NCI-H345 treated with DMSO at 0.1 percent for 48 hours (cell line): Measurements from ENCODE around the gene SLC22A1.
"Not testable (repeated sequence)": the region's sequence is repeated elsewhere in the genome, so short reads cannot be mapped to it uniquely, and the experiment has no call there.

Experiments used
- DNase-seq: peaks from one replicate; lab custom pipeline; 2025; ENCODE audit not compliant: unreplicated experiment; lab: John Stamatoyannopoulos, UW

The SLC22A1 gene

DNA sequence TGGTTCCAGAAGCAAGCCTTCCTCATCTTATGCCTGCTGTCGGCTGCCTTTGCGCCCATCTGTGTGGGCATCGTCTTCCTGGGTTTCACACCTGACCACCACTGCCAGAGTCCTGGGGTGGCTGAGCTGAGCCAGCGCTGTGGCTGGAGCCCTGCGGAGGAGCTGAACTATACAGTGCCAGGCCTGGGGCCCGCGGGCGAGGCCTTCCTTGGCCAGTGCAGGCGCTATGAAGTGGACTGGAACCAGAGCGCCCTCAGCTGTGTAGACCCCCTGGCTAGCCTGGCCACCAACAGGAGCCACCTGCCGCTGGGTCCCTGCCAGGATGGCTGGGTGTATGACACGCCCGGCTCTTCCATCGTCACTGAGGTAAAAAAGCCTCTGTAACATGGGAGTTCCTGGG, 366 bp downstream of the SLC22A1 start:
- no peak for DNase-seq

DNA sequence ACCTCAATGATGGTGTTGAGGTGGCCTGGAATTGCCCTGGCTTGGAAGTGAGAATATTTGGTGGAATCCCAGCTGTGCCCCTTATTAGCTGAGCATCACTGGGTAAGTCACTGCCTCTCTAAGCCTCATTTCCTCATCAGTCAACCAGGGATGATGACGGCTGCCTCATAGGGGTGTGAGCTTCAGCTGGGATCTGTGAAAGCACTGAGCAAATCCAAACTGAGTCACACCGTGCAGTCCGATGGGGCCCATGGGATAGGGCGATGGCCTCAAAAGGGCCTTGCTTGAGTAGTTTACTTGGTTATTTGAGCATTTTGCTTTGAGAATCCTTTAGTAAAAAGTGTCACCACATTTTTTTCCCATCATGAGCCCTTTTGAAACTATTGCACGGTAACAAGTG, 1.1 kb downstream of the SLC22A1 start:
- DNase-seq, result no peak

- DNase-seq, result no peak
These were observed 2.4 kb downstream of the SLC22A1 start for GRCh38 chr6:160124007-160124406.

DNA sequence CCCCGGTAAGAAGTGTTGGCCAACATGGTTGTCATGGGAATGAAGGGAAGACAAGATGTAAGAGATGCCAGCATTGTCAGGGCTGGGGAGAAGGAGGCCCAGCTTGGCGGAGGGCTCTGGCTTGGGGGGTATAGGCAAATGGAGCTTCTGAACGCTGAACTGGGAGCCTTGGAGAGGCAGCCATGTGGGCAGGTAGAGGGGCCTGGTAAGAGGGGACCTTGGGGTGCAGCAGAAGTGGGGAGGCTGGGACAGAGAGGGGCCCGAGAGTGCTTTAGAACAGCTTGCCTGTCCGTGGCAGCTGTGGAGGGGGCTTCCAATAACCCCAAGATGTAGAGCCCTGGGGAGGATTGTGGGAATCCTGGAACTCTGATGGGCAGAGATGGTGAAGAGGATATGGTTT, 3.0 kb downstream of the SLC22A1 start:
- DNase-seq, result no peak

DNA sequence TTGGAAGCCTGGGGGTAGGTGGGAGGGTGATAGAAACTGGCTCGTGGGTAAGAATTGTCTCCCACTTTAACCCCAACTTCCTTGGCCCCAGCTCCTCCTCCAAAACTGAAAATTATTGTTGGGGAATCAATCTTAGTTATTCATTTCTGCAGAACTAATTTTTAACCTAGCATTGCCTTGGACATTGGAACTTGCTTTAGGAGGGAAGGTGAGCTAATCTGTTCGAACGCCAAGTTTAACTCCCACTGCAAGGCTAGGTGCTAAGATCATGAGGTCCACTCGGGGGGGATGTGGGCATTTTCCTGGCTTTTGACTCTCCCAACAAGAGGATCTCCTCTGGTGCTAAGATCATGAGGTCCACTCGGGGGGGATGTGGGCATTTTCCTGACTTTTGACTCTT, 3.5 kb downstream of the SLC22A1 start:
- DNase-seq, result not testable (repeated sequence)

DNA sequence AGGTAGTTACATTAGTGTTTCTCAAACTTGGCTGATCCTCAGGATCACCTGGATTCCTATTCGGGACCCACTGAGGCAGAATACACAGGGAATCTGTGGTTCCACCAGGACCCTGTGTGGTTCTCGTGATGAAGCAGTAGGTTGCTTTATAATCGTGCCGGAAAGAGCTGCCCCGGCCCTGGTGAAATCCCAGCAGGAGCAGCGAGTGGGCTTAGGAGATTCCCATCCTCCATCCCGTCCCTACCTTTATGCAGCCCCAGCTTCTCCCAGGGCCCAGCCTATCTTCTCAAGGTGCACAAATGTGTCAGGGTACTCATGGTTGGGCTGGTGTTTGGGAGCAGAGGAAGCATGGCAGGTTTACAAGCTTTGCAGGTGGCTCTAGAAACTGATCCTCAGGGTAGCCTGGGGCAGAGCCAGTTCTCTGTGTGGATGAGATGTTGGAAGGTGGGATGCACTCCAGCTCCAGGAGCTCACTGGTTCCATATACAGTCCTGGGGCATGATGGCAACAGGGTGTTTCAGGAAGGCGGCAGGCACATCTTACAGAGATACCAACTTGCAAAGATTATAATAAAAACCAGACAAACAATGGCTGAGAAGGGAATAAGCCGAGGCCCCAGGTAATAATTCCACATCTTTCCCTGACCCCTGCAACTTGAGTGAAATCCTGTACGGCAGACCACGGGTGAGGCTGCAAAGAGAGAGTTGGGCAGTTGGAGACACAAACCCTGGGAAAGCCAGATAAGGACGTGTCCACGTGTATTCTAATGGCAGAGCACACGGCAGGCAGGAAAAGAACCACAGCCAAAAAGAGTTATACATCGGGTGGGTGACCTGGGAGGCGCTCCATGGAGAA, 5.9 kb downstream of the SLC22A1 start:
- DNase-seq, result no peak

- no peak for DNase-seq
These were observed 6.6 kb downstream of the SLC22A1 start for GRCh38 chr6:160128125-160128683.

- no peak for DNase-seq
These were observed 7.4 kb downstream of the SLC22A1 start for GRCh38 chr6:160128879-160129516.

DNA sequence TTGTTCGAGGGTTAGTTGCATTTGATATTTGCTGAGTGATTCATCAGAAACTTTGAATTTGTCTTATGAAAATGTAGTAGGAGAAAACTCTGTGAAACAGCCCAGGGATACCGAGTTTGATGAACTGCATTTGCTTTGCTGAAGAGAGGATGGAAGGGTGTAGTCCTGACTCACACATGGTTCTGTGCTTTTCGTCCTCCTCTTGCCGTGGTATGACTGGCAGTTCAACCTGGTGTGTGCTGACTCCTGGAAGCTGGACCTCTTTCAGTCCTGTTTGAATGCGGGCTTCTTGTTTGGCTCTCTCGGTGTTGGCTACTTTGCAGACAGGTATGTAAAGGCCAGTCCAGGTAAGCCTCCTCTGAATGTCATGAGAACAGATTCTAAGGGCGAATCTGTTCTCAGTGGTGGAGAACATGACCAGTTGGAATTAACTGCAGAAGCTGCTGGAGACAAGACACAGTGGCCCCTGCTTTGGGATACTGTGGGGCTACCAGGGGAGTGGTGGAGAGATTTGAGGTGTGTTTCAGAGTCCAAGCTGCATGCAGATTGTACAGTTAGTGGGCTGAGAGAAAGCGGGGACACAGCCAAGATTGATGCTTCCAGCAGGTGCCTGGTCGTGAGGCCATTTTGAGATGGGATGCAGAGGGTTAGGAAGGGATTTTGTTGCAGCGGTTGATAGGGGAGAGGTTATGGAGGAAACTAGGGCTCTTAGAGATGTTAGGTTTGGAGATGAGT, 8.4 kb downstream of the SLC22A1 start:
- no peak for DNase-seq

- DNase-seq, result no peak
These were observed 9.3 kb downstream of the SLC22A1 start for GRCh38 chr6:160130729-160131484.

DNA sequence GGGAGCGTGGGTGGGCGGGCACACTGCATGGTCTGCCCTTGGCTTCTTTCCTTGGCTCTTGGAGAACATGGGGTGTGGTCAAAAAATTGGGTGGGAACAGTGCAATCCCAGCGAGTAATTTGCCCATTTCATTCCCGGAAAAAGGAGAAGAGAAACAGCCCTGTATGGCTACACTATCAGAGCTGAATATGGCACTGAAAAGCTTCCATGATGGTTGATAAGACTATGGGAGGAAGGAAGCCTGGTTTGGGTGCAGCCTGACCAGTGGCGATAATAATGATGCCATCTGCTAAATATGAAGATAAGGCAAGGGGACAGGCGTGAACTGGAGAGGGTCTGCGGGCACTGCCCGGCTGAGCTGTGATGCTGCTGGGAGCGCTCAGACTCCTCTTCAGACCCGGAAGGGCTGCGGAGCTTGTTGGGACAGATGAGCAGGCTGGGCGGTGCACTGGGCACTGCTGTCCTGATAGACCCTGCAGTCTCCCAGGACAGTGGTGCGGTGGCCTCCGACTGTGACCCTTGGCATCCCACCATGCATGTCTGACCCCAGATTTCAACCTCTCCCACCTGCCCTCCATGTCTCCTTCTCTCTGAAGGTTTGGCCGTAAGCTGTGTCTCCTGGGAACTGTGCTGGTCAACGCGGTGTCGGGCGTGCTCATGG, 10.2 kb downstream of the SLC22A1 start:
- DNase-seq, result no peak

DNA sequence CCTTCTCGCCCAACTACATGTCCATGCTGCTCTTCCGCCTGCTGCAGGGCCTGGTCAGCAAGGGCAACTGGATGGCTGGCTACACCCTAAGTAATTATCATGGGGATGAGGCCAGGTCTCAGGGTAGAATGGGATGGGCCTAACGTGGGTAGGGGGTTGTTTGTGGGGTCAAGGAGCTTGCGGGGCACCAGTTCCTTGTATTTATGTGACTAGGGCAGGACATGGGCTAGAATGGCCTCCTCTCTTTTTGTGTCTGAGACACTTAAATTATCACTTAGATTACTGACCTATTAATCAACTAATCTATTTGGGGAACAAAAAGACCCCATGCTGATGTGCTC, 10.7 kb downstream of the SLC22A1 start:
- no peak for DNase-seq

DNA sequence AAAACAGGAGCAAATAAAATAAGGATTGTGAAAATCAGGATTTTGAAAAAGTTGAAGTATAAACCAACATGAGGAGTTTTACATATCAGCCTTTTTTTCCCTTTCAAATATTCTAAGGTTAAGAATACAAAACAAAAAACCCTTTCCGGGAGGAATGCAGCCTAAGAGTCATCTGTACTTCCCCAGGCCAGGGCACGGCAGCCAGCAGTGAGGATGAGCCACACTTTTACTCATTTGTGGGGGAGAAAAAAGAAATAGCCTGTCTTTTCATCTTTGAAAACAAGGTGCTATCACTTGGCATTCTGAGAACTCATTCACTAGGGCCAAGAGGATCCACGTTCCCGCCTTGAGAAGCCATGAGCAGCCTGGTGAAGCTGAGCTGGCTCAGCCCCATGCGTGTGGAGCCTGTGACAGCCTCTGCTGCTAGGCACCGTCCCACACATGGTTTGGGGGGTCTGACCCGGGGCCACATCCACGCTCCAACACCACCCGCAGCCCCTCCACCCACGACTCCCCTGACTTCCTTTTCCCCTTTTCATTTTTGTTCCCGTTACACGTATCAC, 11.2 kb downstream of the SLC22A1 start:
- no peak for DNase-seq

DNA sequence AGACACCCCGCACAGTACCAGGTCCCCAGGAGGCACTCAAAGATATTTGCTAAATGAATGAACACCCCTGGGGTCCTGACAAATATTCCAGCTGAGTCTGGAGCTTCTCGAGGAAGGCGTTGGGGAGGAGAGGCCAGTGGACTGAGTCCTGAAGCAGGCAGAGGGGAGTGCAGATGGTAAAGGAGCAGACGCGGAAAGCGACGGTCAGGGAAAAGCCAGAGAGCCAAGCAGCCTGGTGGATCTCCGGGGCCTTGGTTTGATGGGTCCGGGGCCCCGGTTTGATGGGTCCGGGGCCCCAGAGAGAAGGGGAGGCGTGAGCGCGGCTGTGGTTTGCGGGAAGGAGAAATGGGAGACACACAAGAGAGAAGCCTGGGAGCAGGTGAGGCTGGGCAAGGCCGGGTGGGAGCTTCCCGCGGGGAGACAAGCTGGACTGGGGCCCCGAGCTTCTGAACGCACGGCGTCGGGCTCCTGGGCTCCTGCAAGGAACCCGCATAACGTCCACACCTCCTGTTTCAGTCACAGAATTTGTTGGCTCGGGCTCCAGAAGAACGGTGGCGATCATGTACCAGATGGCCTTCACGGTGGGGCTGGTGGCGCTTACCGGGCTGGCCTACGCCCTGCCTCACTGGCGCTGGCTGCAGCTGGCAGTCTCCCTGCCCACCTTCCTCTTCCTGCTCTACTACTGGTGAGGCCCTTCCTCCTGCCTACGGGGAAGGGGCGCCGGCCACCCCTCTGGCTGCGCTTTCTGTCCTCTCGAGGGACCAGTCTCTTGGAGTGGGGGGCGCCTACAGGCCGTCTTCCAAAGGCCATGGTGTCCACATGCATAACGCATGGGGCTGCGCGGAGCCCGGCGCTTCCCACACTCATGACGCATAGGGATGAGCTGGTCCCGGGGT, 12.1 kb downstream of the SLC22A1 start:
- DNase-seq, result no peak

DNA sequence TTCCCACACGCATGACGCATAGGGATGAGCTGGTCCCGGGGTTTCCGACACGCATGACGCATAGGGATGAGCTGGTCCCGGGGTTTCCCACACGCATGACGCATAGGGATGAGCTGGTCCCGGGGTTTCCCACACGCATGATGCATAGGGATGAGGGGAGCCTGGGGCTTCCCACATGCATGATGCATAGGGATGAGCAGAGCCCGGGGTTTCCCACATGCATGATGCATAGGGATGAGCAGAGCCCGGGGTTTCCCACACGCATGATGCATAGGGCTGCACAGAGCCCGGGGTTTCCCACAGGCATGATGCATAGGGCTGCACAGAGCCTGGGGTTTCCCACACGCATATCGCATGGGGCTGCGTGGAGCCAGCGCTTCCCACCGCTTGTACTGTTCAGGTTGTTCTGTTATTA, 12.7 kb downstream of the SLC22A1 start:
- not testable (repeated sequence) for DNase-seq

GRCh38 chr6:160134779-160135547, 13.3 kb downstream of the SLC22A1 start:
- no peak for DNase-seq

DNA sequence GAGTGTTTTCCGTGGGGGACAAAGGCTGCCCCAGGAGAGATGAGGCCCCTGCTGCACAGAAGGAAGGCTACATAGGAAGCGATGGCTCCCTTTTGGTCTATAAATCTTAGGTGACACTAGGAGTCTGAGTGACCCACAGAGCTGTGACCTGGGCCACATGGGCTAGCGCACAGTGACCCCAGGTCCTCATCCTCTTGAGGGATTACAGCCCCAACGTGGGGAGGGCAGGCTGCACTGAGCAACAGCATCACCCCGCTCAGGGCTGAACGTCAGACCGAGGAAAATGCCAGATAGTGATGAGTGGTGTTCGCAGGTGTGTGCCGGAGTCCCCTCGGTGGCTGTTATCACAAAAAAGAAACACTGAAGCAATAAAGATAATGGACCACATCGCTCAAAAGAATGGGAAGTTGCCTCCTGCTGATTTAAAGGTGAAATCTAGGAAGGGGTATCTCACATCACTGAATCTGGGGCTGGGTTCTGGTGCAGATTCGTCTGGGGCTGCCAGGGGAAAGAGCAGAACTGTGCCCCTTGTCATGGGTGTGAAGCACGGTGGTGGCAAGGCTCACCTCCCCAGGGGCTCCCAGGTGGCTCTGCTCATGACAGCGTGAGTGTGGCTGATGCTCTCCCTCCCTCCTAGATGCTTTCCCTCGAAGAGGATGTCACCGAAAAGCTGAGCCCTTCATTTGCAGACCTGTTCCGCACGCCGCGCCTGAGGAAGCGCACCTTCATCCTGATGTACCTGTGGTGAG, 14.5 kb downstream of the SLC22A1 start:
- DNase-seq, result no peak
